Activated T-helper 9 cell treated with anti-CD3 and anti-CD28 coated beads, Interleukin-2, amount 50 U/mL, for 16 hours (primary cell): ENCODE measurements around the gene PPP1CB.

Experiments used
- DNase-seq: peaks from one replicate; pipeline ENCODE4 v3.0.0-alpha.2; 2020; ENCODE audit warnings: low read depth

The PPP1CB gene

DNA sequence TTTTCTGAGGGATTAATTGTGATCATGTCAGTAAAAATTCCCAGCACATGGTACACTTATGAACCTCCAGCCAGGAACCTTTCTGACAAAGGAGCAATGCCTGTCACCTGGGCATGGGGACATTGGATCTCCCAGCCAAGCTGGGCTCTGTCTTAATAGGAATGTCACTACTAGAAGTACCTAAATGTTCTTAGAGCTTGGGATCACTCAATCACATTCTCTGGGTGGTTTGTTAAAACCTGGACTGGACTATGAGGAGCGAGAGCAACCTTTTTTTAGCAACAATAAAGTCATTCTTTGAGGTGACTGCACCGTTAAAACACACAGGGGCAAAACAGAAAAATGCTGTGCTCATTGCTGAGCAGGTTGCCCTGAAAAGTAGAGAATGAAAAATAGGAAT, 6.4 kb upstream of the PPP1CB start:
- DNase-seq, result no peak

DNA sequence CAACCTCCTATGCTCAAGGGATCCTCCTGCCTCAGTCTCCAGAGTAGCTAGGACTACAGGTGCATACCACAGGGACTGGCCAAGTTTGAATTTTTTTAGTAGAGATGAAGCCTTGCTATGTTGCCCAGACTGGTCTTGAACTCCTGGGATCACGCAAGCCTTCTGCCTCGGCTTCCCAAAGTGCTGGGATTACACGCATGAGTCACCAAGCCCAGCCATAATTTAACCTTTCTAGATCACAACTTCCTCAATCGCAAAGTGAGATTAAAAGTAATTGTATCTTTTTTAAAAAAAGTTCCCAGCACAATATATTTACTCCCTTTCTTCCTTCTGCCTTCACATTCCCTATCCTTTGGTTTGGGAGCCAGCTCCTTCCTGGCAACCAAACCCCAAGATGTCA, 5.8 kb upstream of the PPP1CB start:
- DNase-seq, result no peak

DNA sequence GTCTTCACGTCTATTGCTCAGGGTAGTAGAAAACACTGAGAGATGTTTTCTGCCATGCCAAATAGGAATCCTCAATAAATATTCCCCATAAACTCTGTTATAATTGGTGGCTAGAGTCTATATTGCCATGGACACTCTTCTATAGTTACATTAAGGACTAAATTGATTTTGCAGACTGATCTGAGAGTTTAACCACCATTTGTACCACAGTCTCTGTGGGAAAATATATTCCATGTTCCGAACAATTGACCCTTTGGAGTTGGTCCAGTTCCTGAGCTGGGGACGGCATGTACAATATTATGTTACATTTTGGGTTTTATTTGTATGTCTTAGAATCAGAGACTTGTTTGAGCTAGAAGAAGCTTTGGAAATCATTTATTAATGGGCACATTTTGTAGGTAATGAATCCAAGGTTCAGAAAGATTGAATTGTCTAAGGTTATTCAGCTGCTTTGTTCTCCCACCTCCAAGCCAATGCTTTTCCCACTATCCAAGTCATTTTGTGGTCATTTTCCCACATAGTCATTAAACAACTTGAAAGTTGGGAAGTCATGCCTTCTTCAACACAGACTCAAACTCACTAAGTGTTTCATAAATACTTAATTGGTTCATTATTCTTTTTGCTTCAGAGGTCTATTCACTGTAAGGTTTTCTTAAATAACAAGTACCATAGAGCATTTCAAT, 5.1 kb upstream of the PPP1CB start:
- DNase-seq, result no peak

DNA sequence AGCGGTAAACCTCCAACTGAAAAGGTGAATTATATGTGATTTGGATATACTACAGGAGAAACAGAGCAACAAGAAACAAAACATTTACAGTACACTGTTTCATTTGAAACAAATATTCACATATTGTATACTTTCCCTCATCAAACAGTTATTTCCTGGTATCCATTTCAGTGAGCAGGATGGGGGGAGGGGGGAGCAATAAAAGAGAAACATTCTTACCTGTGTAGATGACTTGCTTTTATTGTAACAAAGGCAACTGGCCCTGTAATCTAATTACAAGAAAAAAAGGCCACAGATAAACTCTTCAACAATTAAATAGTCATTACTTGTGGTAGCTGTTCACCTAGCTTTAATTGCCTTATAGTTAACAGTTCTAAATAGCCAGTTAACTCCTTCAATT, 3.9 kb upstream of the PPP1CB start:
- DNase-seq, result no peak

DNA sequence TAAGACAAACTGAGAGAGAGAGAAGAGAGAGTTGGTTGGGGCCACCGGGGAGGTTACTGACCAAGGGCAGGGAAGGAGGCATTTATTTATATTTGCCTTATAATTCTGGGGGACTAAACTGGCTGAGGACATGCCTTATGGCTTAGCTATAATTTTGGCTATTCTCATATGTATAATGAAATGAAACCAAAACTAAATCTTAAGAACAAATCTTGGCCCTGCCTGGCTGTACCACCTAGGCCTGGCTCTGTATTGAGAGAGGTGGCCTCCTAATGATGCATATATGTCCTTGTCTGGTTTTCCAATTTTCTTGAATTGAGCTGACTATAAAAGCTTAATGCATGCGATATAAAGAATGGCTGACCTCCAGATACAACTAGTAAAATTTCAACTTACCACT, 3.5 kb upstream of the PPP1CB start:
- DNase-seq, result no peak

DNA sequence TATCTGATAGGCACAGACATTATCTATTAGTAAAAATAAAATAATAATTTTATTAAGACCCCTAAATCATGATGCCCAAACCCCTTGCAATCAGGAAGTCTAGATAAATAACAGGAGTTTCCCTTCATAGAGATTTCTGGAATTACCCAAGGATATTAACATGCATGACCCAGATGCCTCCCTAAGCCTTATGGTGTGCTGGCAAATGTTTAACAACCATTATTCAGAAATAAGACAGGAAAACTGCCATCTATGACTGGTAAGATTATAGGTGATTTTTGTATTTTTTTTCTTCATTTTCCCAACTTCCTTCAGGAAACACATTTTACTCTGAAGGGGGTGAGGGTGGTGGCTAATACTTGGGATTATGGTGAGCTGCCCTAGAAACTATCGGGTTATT, 2.7 kb upstream of the PPP1CB start:
- DNase-seq, result no peak

DNA sequence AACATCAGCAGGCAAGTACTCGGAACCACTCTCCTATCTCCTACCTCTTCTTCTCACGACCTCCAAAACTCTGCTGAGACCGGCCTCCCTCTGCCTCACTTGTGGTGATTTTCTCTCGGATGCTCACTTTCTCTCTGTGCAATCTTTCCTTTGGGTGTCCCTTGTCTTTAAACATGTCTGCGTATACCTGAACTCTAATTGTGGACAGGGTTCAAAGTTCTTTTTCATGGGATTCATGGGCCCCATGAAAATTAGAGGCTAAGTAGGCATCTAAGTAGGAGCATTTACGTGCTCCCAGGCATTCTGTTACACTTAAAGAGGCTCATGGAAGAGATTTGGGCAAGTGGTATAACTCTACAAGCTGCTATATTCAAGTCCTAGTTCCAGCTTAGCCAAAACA, 2.1 kb upstream of the PPP1CB start:
- no peak for DNase-seq

DNA sequence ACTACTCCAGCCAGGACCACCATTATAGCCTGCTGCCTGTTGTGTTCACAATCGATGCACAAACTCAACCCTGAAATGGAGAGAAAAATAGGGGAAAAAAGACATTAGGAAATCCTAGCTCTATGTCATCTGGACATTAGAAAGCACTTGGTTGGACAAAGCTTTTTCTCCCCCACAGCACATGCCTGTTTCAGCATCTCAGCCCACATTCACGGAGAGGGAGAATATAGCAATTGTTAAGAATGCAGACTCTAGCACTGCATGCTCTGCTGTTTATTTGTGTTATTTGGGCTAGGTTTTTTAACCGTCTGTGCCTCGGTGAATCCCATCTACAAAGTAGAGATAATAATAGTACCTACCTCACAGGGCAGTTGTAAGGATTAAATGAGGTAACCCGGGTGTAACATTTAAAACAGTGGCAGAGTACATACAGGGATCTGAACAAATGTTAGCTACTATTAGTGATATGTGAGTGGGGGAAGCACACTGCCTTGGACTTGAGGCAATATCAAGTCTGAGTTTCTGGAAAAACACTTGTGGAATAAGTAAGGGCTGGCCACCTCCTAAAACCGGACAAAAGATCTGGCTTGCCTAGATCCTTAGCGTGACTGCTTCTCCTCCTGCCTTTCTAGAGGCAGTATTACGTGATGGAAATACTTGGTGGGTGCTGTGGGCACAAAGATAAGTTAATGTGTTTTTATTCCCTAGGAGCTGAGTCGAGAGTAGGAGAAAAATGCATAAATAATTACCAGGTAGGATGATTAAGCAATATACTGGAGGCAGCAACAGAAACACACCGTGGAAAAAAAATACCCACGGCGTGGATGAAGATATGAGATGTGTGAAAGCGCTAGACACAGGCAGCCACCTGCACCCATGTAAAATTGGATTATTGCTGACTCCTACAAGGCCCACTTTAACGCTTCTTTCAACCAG, 1.0 kb upstream of the PPP1CB start:
- no peak for DNase-seq

DNA sequence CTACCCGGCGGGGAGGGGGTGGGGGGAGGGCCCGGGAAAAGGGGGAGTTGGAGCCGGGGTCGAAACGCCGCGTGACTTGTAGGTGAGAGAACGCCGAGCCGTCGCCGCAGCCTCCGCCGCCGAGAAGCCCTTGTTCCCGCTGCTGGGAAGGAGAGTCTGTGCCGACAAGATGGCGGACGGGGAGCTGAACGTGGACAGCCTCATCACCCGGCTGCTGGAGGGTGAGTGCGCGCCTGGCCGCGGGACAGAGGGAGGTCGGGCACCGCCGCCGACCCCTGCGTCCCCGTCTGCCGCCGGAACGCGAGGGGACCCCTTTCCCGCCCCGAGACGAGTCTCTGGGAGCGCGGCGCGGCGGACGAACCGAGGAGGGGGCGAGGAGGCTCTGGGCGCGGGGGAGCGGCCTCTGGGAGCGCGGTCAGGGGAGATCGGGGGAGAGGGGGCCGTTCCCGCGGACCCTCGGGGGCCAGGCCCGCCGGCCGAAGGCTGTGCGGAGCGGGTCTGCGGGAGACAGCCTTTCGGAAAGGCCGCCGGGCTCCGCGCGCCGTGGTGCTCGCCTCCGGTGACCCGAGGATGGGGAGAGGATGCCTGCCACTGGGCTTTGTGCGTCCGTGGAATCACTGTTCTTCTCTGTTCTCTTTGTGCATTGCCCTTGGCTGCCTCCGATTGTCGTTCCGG, 463 bp downstream of the PPP1CB start:
- DNase-seq, result peak; percentile 16

DNA sequence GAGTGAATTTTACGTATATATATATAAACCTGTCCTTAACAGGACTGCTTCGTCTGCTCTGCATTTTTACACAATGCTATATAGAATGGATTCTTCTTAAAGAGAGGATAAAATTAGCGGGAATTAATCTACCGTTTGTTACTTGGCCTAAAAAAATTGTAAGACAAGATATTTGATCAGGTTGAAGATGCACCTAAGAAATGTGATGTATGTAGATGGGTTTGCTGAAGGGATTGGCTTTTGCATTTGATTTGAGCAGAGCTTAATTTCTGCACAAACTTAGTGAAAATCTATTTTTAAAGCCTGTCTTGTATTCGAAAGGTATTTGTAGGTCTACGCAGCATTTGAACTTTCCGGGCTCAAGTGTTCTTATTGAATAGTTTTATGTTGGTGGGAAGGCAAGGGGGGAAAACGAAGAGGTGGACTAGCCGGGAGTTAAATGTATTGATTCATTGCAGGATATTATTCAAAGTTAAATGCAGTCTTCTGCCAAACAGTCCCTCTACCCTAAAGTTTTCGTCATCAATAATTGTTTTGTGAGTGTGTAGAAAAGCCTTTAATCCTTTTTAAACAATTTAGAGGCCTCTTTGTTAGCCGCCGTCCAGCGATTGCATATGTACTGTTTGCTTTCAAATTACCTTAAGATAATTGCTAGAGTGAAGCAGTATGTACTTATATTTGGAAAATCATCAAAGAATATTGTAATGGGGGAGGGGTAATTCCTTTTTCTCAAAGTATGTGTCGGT, 1.2 kb downstream of the PPP1CB start:
- DNase-seq, result no peak

DNA sequence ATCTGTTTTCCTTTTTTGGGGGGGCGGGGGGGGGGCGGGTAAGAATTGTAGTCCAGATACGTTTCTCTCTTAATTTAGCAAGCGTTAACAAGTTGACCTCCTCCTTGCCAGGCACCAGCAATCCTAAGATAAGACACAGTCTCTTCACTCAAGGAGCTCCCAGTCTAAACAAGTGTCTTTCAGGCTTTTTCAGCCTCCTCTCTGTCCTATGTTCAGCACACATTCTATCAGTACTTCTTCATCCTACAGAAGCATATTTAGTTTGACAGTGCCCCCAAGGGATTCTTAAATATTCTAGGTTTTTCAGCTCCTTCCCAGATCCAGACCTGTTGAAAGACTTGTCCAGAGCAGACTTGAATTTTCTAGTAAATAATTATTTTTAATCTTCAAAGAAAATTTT, 2.7 kb downstream of the PPP1CB start:
- no peak for DNase-seq

DNA sequence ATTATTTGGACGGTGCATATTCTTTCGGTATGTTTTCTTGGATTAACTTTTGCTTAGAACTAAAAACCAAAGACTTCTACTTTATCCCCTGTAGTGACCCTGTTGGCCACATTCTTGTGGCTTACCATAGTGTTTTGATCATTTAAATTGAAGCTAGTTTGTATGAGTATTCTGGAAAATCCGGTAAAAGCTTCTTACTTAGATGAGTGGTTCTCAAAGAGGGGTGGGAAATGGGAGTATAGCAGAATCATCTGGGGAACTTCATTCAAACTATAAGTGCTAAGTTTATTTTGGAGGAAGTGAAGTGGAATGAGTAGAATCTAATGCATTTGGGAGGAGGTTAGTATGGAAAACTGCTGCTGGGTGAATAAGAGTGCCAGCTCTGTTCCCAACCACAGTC, 3.8 kb downstream of the PPP1CB start:
- no peak for DNase-seq

DNA sequence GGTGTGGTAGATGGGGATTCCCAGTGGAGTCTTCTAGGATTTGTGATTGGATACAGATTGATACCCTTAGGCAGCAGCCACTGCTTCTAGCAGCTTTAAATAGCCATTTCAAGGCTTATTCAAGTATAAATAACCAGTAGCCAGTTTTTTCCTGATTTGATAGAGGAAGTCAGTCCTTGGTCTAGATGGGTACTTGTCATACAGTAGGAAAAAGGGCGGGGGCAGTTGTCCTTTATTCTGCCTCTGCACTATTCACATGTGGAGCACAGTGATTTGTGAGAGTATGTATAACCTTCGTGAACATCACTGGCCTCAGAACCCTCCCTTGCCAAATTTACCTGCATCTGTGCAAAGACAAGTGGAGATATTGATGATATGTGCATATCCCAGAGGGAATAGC, 6.8 kb downstream of the PPP1CB start:
- no peak for DNase-seq

DNA sequence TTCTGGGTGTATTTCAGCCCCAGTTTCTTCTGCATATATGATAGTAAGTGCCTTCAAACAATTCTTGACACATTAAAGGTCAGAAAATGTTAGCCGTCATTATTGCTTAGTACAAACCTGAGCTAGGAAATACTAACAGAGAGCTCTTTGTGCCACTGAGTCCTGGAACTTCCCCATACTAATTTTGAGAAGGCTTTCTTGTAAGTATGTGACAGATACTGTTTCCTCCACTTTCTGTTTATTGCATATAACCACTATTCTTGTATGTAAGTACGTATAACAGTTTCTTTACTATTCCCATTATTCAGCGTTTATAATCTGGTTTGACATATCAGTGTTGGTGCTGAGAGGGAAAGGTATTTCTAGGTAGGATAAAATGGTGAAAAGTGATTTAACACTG, 9.8 kb downstream of the PPP1CB start:
- no peak for DNase-seq

DNA sequence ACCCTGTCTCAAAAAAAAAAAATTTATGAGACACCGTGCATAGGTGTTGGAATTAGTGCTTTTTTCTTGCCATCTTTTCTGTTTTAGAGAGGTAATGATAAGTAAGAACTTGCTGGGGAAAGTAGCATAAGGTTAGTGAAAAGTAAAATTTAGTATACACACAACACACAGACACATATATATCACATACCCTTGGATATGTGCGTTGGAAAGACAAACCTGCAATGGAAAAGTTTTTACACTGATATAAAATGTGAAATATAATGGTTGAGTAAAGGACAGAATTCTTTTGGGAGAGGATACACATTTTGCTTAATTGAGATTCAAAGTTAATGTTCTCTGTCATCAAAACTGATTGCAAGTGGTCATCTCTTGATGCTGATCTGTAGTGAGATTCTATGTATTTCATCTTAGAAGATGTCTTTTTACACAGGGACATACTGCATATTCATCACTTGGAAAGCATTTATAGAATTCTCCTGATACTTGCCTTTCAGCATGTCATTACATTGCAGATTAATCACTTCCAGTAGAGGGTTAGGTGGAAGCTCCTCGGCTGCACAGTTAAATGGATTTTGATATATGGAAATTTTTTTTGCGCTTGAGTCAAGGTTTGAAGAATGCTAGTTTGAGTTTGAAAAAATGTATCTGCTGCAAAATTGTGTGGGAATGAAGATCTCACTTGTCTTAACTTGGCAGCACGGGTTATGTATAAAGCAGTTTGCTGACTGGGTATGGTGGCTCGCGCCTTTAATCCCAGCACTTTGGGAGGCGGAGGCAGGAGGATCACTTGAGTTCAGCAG, 13.5 kb downstream of the PPP1CB start:
- no peak for DNase-seq

DNA sequence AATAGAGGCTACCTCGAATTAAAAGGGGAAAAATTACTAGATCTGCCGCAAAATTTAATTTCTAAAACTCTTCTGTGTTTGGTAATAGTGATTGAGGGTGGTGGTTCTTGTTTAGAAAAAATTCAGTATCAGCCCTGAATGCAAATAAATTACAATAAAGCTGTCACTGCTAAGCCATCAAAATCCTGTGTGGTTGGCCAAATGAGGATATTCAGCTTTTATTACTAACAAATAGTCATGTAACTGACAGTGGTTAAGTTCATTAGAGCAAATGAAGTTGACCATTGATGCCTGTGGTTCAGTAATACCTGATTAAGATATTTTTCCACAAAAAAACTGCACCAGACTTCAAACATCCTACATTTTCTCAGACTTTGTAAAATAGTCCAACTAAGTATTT, 14.4 kb downstream of the PPP1CB start:
- DNase-seq, result no peak

DNA sequence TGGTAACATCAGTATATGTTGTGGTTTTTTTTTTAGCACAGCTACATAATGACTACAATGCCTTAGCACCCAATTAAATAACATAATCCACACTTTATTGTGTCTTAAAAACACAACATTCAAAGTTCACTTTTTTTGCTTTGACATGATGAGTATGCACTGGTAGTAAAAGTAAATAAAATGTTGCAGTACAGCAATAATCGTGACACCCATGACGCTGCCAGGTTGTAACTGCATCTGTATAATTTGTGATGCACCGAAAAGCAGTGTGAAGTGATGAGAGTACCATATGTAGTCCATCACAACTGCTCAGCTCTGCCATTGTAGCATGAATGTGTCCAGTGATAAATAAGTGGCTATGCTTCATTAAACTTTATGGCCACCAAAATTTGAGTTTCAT, 15.7 kb downstream of the PPP1CB start:
- DNase-seq, result no peak

DNA sequence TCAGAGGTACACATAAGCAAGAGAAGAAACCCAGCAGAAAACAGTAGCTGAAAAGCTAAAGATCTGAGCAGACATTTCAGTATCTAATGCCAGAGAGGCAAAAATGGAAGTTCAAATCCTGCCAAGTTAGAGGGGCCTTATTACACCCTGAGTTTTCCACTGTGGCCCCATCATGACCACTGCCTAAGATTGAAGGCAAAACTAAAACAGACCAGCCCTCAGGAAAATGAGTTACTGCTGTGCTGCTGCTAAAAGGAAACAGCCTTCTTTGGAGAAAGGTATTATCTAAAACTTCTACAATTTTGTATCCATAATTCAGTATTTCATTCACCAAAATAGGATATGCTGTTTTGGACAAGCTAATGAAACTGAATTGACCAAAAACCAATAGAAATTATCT, 16.8 kb downstream of the PPP1CB start:
- DNase-seq, result no peak

DNA sequence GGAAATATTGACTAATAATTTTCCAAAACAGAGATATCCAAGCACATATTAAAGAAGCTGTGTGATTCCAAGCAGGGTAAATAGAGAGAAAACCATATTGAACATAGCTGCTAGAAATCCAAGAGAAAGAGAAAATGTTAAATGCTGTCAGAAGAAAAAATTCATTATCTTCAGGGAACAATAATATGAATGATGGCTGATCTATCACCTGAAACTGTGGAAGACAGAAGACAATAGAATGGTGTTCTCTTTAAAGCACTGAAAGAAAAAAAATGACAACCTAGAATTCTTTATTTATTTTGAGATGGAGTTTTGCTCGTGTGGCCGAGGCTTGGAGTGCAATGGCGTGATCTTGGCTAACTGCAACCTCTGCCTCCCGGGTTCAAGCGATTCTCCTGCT, 17.3 kb downstream of the PPP1CB start:
- no peak for DNase-seq

DNA sequence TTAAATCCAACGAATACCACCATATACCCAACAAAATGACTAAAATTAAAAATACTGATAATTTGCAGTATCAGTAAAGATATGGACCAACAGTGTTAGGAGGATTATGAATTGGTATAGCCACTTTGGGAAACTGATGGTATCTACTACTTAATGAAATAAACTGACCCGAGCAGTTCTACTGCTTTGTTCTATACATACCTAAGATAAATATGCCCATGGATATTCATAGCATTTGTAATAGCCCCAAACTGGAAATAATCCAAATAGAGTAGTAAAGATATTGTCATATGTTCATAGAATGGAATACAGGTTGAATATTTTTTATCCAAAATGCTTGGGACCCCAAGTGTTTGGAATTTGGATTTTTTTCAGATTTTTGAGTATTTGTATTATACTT, 20.7 kb downstream of the PPP1CB start:
- no peak for DNase-seq

DNA sequence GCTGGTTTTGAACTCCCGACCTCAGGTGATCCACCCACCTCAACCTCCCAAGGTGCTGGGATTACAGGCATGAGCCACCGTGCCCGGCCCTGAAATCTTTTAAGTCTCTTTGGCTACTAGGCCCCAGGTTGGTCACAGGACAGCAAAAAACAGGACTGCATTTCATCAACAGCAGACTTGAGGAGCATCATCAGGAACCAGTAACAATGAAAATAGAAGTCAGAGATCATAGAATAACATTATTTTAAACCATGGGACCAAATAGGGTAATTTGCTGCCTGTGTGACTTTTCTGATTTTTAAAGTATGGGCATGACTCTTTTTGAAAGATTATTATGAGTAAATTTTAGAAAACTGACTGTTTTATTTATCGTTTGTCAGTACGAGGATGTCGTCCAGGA, 24.8 kb downstream of the PPP1CB start:
- no peak for DNase-seq

DNA sequence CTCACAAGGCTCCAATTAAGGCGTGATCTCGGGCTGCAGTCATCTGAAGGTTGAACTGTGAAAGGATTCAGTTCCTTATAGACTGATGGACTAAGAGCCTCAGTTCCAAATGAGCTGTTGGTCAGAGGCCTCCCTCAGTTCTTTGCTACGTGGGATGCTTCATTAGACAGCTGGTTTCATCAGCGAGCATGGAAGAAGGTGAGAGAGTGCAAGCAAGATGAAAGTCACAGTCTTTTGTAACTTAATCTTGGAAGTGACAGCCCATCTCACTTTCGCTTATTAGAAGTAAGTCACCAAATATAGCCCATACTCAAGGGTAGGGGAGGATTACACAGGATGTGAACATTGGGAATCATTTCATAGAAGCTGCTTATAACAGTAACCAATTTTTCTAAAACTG, 26.8 kb downstream of the PPP1CB start:
- DNase-seq, result no peak
